BE2C (cell line): Measurements from ENCODE around the gene MUS81.

Experiments
- DNase-seq: peaks from one replicate; pipeline ENCODE4 v3.0.0-alpha.2; 2020
- H3K27me3 ChIP-seq: fragments of 250-450 bp; sonication (Bioruptor Pico); 2 replicates; pipeline ENCODE4 v1.5.1; 2020; ENCODE audit warnings: mild to moderate bottlenecking
- H3K36me3 ChIP-seq: fragments of 250-450 bp; sonication (Bioruptor Pico); 2 replicates; pipeline ENCODE4 v1.5.1; 2020; ENCODE audit warnings: mild to moderate bottlenecking
- H3K4me1 ChIP-seq: fragments of 250-450 bp; sonication (Bioruptor Pico); 2 replicates; pipeline ENCODE4 v1.5.1; 2020
- H3K4me3 ChIP-seq: 2 replicates; pipeline ENCODE4 v1.5.1; 2011; ENCODE audit warnings: low read depth, low read length
- H3K9me3 ChIP-seq: fragments of 250-450 bp; sonication (Bioruptor Pico); 2 replicates; pipeline ENCODE4 v1.5.1; 2020
- CTCF ChIP-seq: IDR thresholded peaks from 2 replicates; pipeline ENCODE4 v1.5.1; 2012; ENCODE audit warnings: mild to moderate bottlenecking, low read depth, low read length

Gene MUS81

GRCh38 chr11:65862941-65863888 is 3.0 kb downstream of the MUS81 start:
- no peak overlapping the region for H3K4me3 ChIP-seq
- no peak for DNase-seq
- H3K36me3 ChIP-seq = peaks cover 38% of the 10 kb centered on the region
- no peaks in the 10 kb centered on the region for H3K27me3 ChIP-seq
- H3K9me3 ChIP-seq = no peaks in the 10 kb centered on the region
- TF ChIP-seq CTCF = no peak
- H3K4me1 ChIP-seq = no peaks in the 10 kb centered on the region; the same call in 1 of the 2 replicates

DNA sequence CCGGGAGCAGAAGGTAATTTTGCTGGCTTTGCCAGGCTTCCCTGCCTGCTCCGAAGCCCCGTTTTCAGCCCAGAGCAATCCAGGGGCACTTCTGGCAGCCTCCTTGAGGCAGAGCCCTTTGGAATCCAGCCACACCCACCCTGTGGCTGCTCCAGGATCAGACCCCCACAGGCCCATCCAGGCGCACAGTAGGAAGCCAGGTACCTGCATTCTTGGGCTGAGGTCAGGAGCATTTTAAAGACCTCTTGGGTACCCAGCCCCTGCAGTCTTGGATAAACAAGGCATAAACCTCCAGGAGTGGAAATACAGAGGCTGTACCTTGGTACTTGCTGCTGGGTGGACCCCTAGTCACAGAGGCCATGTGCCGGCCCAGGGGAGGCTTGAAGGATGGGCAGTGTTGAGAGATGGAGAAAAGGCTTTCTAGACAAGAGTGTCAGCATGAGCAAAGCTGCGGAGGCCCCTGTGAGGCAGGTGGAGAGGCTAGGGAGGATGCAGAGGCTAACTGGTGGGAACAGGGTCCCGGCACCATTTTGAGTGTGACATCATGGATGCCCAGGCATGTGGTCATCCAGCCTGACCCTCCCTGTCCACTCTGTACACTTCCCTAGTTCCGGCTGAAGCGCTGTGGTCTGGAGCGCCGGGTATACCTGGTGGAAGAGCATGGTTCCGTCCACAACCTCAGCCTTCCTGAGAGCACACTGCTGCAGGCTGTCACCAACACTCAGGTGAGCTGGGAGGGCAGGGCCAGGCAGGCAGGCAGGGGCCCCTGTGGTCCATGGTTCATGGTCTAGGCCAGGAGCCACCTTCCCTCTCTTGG is 3.9 kb downstream of the MUS81 start:
- no peak for DNase-seq
- Histone ChIP-seq H3K36me3 (peaks cover 38% of the 10 kb centered on the region), H3K9me3 (no peaks in the 10 kb centered on the region), H3K4me1 (no peaks in the 10 kb centered on the region; the same call in 1 of the 2 replicates), H3K27me3 (no peaks in the 10 kb centered on the region), H3K4me3 (no peak overlapping the region)
- no peak for TF ChIP-seq CTCF

- no peaks in the 10 kb centered on the region for H3K9me3 ChIP-seq
- no peak for TF ChIP-seq CTCF
- no peaks in the 10 kb centered on the region; the same call in 1 of the 2 replicates for H3K4me1 ChIP-seq
- H3K27me3 ChIP-seq = no peaks in the 10 kb centered on the region
- peaks cover 38% of the 10 kb centered on the region for H3K36me3 ChIP-seq
- no peak for DNase-seq
- H3K4me3 ChIP-seq = no peak overlapping the region
Observed at GRCh38 chr11:65864706-65865471, 4.7 kb downstream of the MUS81 start.

GRCh38 chr11:65865550-65866172 is 5.4 kb downstream of the MUS81 start:
- H3K4me1 ChIP-seq = peaks cover 3% of the 10 kb centered on the region
- no peak overlapping the region for H3K4me3 ChIP-seq
- no peak for DNase-seq
- peaks cover 38% of the 10 kb centered on the region for H3K36me3 ChIP-seq
- no peak for TF ChIP-seq CTCF
- H3K27me3 ChIP-seq = no peaks in the 10 kb centered on the region
- H3K9me3 ChIP-seq = no peaks in the 10 kb centered on the region

DNA sequence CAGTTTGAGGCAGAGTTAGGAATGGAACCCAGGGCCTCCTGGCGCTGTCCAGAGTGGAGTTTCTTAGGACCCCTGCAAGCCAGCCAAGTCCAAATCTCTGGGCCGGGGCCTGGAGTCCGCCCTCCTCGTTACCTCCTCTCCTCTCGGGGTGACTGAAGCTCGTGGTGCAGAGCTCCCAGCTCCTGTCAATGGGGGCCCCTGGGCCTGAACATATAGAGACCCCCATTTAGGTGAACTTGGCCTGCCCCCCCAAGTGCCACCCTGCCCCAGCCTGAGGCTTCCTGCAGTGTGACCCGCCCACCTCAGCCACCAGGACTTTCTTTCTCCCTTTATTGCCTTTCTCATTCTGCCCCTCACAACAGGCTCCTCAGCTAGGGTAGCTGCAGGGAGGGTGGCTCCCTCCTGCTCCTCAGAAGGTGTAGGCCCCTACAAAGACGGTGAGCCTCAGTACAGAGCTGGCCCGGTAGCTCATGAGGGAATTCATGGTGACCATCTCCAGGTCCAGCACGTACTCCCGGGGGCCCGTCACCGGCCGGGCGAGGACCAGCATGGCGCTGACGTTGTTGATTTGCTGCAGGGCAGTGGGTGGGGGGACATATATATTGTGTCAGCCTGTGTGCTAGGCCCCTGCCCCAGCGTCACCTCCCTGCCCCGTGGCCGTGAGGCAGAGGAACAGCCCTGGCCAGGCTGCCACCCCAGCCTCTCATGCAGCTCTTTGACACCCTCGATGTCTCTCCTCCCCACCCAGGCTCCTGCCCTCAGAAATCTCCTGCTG is 6.5 kb downstream of the MUS81 start:
- H3K36me3 ChIP-seq = peaks cover 38% of the 10 kb centered on the region
- DNase-seq = no peak
- H3K9me3 ChIP-seq = no peaks in the 10 kb centered on the region
- H3K27me3 ChIP-seq = no peaks in the 10 kb centered on the region
- TF ChIP-seq CTCF = no peak
- H3K4me1 ChIP-seq = peaks cover 13% of the 10 kb centered on the region
- no peak overlapping the region for H3K4me3 ChIP-seq
